GM12878 (cell line): ENCODE data around the gene CATSPER3. TPM values are rescaled to one million over a fixed set of nuclear protein-coding genes. Genes with fewer than 3 reads are reported as not detected.

Experiments
- ATAC-seq: fragments of 200-7000 bp; cut with Tn5 transposase; 3 replicates; pipeline ENCODE4 v1.9.1; 2020; ENCODE audit warnings: mild to moderate bottlenecking, moderate library complexity
- BruUV-seq: library from RNA; stranded (reverse); fragments of 400-500 nt; replicated peaks from 2 replicates; lab custom pipeline; 2021; lab: Mats Ljungman, UMichigan
- CTCF ChIA-PET: fragments of 300-600 bp; sonication (Branson Sonifier 250); formaldehyde crosslinking; extraction: SDS; loops from one replicate; lab custom pipeline; 2021; ENCODE audit warnings: inconsistent platforms; lab: Yijun Ruan, JAX
- POLR2A ChIA-PET: fragments of 350-600 bp; formaldehyde crosslinking; extraction: SDS; loops from one replicate; lab custom pipeline; 2021; ENCODE audit warnings: inconsistent platforms; lab: Charles Lee
- RAD21 ChIA-PET: fragments of 300-600 bp; sonication (Branson Sonifier 250); formaldehyde crosslinking; loops from one replicate; lab custom pipeline; 2023; ENCODE audit warnings: antibody characterized with exemption; ENCODE audit not compliant: unreplicated experiment; lab: Charles Lee
- SMC1A ChIA-PET: fragments of 300-600 bp; sonication (Branson Sonifier 250); formaldehyde crosslinking; loops from one replicate; lab custom pipeline; 2023; ENCODE audit not compliant: unreplicated experiment, uncharacterized antibody; lab: Charles Lee
- DNase-seq: peaks from one replicate; pipeline ENCODE4 v3.0.0-alpha.2; 2011; ENCODE audit warnings: low read depth, low spot score
- FAIRE-seq: peaks from 3 replicates; lab custom pipeline; 2011; peaks lifted over from hg19 to GRCh38; lab: Jason Lieb, UNC
- H2AFZ ChIP-seq: 2 replicates; pipeline ENCODE4 v1.6.0; 2011; ENCODE audit warnings: low read depth, low read length, control low read depth; ENCODE audit not compliant: control insufficient read depth
- H3K27ac ChIP-seq: 2 replicates; pipeline ENCODE4 v1.5.1; 2011; ENCODE audit warnings: control low read depth; ENCODE audit not compliant: control insufficient read depth, insufficient read depth
- H3K27me3 ChIP-seq, 2 experiments: replicated peaks in 1 of 2; 2 replicates each; pipeline versions ENCODE4 v1.6.0 to v1.6.1; 2011; ENCODE audit warnings: low read length in 1 of 2; ENCODE audit not compliant: control insufficient read depth in 2 of 2, insufficient read depth in 2 of 2
- H3K36me3 ChIP-seq, 2 experiments: 2 replicates each; pipeline ENCODE4 v1.5.1; 2011; ENCODE audit warnings: low read length in 1 of 2; ENCODE audit not compliant: control insufficient read depth in 2 of 2, insufficient read depth in 2 of 2
- H3K4me1 ChIP-seq: 2 replicates; pipeline ENCODE4 v1.6.1; 2011; ENCODE audit warnings: mild to moderate bottlenecking, low read length, moderate library complexity, mixed read lengths; ENCODE audit not compliant: control insufficient read depth, insufficient read depth
- H3K4me2 ChIP-seq: 2 replicates; pipeline ENCODE4 v1.6.0; 2011; ENCODE audit warnings: control low read depth; ENCODE audit not compliant: control insufficient read depth, insufficient read depth
- H3K4me3 ChIP-seq: fragments of 200-600 bp; sonication (generic); 2 replicates; pipeline ENCODE4 v1.5.1; 2016
- H3K79me2 ChIP-seq: 2 replicates; pipeline ENCODE4 v1.6.0; 2011; ENCODE audit warnings: low read length; ENCODE audit not compliant: control insufficient read depth, insufficient read depth
- H3K9ac ChIP-seq: 2 replicates; pipeline ENCODE4 v1.8.0; 2011; ENCODE audit warnings: low read length, control low read depth, mixed read lengths; ENCODE audit not compliant: control insufficient read depth, insufficient read depth
- H3K9me3 ChIP-seq: replicated peaks from 3 replicates; pipeline ENCODE4 v1.5.1; 2011; ENCODE audit warnings: mild to moderate bottlenecking, low read length; ENCODE audit not compliant: control insufficient read depth, insufficient read depth
- H4K20me1 ChIP-seq: 2 replicates; pipeline ENCODE4 v1.6.0; 2011; ENCODE audit not compliant: control insufficient read depth, insufficient read depth
- ATF7 ChIP-seq: fragments of 450-650 bp; IDR thresholded peaks from 2 replicates; pipeline ENCODE4 v1.6.1; 2016; ENCODE audit warnings: low read depth, mild to moderate bottlenecking
- CBFB ChIP-seq: IDR thresholded peaks from 2 replicates; pipeline ENCODE4 v1.6.1; 2016; ENCODE audit warnings: antibody characterized with exemption, low read depth
- CHD1 ChIP-seq: IDR thresholded peaks from 2 replicates; pipeline ENCODE4 v1.6.1; 2012; ENCODE audit warnings: low read depth, low read length, improper control_type of control experiment
- CHD2 ChIP-seq: IDR thresholded peaks from 2 replicates; pipeline ENCODE4 v1.6.1; 2011; ENCODE audit warnings: low read depth, low read length, improper control_type of control experiment, borderline replicate concordance
- EP300 ChIP-seq, 2 experiments: fragments of 150-350 bp in 1 of 2; IDR thresholded peaks; 2 replicates each; pipeline ENCODE4 v1.6.1; 2011 to 2012; ENCODE audit warnings: low read depth in 2 of 2, low read length in 2 of 2, borderline replicate concordance in 1 of 2, improper control_type of control experiment in 1 of 2, inconsistent platforms in 1 of 2; ENCODE audit not compliant: control insufficient read depth in 1 of 2
- IKZF1 ChIP-seq: fragments of 450-650 bp; conservative IDR thresholded peaks from 2 replicates; pipeline ENCODE4 v1.6.1; 2017; ENCODE audit warnings: antibody characterized with exemption, mild to moderate bottlenecking
- MXI1 ChIP-seq: fragments of 150-350 bp; IDR thresholded peaks from 2 replicates; pipeline ENCODE4 v1.6.1; 2011; ENCODE audit warnings: low read depth, mild to moderate bottlenecking, inconsistent platforms, low read length, improper control_type of control experiment
- NR2C2 ChIP-seq: IDR thresholded peaks from 2 replicates; pipeline ENCODE4 v1.6.1; 2011; ENCODE audit warnings: borderline replicate concordance, low read depth; ENCODE audit not compliant: control insufficient read depth, insufficient read length
- NRF1 ChIP-seq: conservative IDR thresholded peaks from 2 replicates; pipeline ENCODE4 v1.6.1; 2011; ENCODE audit warnings: mild to moderate bottlenecking, low read depth, low read length, improper control_type of control experiment
- SMAD5 ChIP-seq: IDR thresholded peaks from 2 replicates; pipeline ENCODE4 v1.6.1; 2016; ENCODE audit warnings: antibody characterized with exemption, low read depth
- SREBF2 ChIP-seq: IDR thresholded peaks from 2 replicates; pipeline ENCODE4 v1.6.1; 2012; ENCODE audit warnings: mild to moderate bottlenecking, low read length
- SUPT20H ChIP-seq: IDR thresholded peaks from 2 replicates; pipeline ENCODE4 v1.6.1; 2011; ENCODE audit warnings: low read depth, mild to moderate bottlenecking, low read length, moderate library complexity, borderline replicate concordance; ENCODE audit not compliant: control insufficient read depth
- TBL1XR1 ChIP-seq: IDR thresholded peaks from 2 replicates; pipeline ENCODE4 v1.6.1; 2012; ENCODE audit warnings: low read depth, low read length, improper control_type of control experiment
- ZNF207 ChIP-seq: fragments of 450-650 bp; IDR thresholded peaks from 2 replicates; pipeline ENCODE4 v1.6.1; 2014; ENCODE audit warnings: antibody characterized with exemption, mild to moderate bottlenecking, borderline replicate concordance
- ZSCAN29 ChIP-seq: fragments of 450-650 bp; IDR thresholded peaks from 2 replicates; pipeline ENCODE4 v1.6.1; 2017; ENCODE audit warnings: mild to moderate bottlenecking, moderate library complexity
- WGBS: methylation state at CpG from one replicate; pipeline ENCODE4 v1.1.6; 2016; ENCODE audit warnings: low lambda C conversion rate; ENCODE audit not compliant: insufficient replicate concordance, insufficient coverage; ENCODE audit errors: missing lambda C conversion rate; 5-methylcytosine and 5-hydroxymethylcytosine counted together
- in situ Hi-C: fragments of 300-500 bp; cut with MboI; formaldehyde crosslinking; loops from 9 replicates; pipeline ENCODE4 v1.14.3; 2018; ENCODE audit warnings: mixed read lengths
- intact Hi-C: fragments of 100-400 bp; cut with micrococcal nuclease; formaldehyde crosslinking; loops from one replicate; pipeline ENCODE4 v1.14.2; 2022; ENCODE audit not compliant: unreplicated experiment
- polyA plus RNA-seq, 11 experiments: library from polyadenylated mRNA; depleted of rRNA in 4 of 11; unstranded in 6 of 11; stranded (reverse) in 5 of 11; fragments of >200 nt; fragmentation: Nextera tagmentation in 4 of 11; fragmentation: Illumina TruSeq in 1 of 11; extraction: Ambion mirVana in 4 of 11; extraction: Trizol in 1 of 11; gene quantifications; 1 replicate in 1 of 11; 2 replicates in 10 of 11; pipeline versions ENCODE4 v1.2.1 to v1.2.3, GENCODE V29; 2011 to 2016; ENCODE audit warnings: inconsistent platforms in 2 of 11, missing spikeins in 2 of 11, low read depth in 1 of 11
- total RNA-seq, 4 experiments: library from RNA; depleted of rRNA in 3 of 4; stranded (reverse); fragments of >200 nt in 3 of 4; fragmentation: Illumina TruSeq in 1 of 4; extraction: Trizol in 1 of 4; gene quantifications; 2 replicates each; pipeline versions ENCODE4 v1.2.1 to v1.2.3, GENCODE V29; 2013 to 2021
- TF ChIP-seq, protein P1 (sequence below): fragments of 450-650 bp; formaldehyde crosslinking; IDR thresholded peaks from 2 replicates; pipeline ENCODE4 v1.4.0; 2022; ENCODE audit warnings: mild to moderate bottlenecking, moderate library complexity
- TF ChIP-seq, protein P2 (sequence below): fragments of 450-650 bp; IDR thresholded peaks from 2 replicates; pipeline ENCODE4 v1.6.1; 2017; ENCODE audit warnings: mild to moderate bottlenecking, moderate library complexity
- TF ChIP-seq, protein P3 (sequence below): IDR thresholded peaks from 2 replicates; pipeline ENCODE4 v1.6.1; 2011; ENCODE audit warnings: low read depth, mild to moderate bottlenecking, low read length, moderate library complexity, borderline replicate concordance; ENCODE audit errors: extremely low read depth

CATSPER3 gene
- total and polyA plus RNA-seq, 10 of the 15 experiments (the other 5 are each of a cell fraction or from before 2014, with no cell fraction given) = 0.06 to 0.38 (median 0.13) TPM; not detected in 4

DNA sequence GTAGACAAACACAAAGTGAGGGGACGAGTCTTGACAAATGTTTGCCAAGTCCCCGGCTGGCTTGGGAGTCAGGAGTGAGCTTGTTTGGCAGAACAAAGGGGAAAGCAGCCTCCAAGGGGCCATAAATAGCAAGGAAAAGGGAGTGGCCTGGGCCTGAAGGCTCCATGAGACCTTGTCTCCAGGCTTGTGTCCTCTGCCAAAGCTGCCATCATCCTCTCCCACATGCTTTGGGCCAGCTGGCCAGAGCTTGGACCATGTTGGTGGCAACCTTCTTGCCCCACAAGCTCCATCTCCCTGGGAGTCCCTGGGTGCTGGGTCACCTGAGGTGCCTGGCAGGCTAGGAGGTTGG is 79.6 kb downstream of the CATSPER3 start:
- DNase-seq (no peak), FAIRE-seq (no peak), ATAC-seq (no peak)
- peaks cover 4% of the 10 kb centered on the region in 2 experiments for H3K27me3 ChIP-seq
- in situ Hi-C loops = no loop called here
- H2AFZ ChIP-seq = no peak overlapping the region
- no TSS peak for BruUV-seq
- ChIA-PET SMC1A (no interaction called here), RAD21 (no interaction called here), POLR2A (no interaction called here), CTCF (no interaction called here)
- intact Hi-C loops = no loop called here
- WGBS = 35% methylated on average over 2 of the region's 2 CpGs
- no peak overlapping the region for H3K9ac ChIP-seq
- no peak overlapping the region for H3K4me3 ChIP-seq
- no peaks in the 10 kb centered on the region; the same call in 1 of the 2 replicates for H4K20me1 ChIP-seq
- no peaks in the 10 kb centered on the region for H3K4me1 ChIP-seq
- no peak overlapping the region for H3K4me2 ChIP-seq
- H3K9me3 ChIP-seq = no peaks in the 10 kb centered on the region; the same call in 2 of the 3 replicates
- no peaks in the 10 kb centered on the region for H3K36me3 ChIP-seq
- H3K79me2 ChIP-seq = no peaks in the 10 kb centered on the region
- H3K27ac ChIP-seq = no peak overlapping the region
- TF ChIP-seq, protein P1, sequence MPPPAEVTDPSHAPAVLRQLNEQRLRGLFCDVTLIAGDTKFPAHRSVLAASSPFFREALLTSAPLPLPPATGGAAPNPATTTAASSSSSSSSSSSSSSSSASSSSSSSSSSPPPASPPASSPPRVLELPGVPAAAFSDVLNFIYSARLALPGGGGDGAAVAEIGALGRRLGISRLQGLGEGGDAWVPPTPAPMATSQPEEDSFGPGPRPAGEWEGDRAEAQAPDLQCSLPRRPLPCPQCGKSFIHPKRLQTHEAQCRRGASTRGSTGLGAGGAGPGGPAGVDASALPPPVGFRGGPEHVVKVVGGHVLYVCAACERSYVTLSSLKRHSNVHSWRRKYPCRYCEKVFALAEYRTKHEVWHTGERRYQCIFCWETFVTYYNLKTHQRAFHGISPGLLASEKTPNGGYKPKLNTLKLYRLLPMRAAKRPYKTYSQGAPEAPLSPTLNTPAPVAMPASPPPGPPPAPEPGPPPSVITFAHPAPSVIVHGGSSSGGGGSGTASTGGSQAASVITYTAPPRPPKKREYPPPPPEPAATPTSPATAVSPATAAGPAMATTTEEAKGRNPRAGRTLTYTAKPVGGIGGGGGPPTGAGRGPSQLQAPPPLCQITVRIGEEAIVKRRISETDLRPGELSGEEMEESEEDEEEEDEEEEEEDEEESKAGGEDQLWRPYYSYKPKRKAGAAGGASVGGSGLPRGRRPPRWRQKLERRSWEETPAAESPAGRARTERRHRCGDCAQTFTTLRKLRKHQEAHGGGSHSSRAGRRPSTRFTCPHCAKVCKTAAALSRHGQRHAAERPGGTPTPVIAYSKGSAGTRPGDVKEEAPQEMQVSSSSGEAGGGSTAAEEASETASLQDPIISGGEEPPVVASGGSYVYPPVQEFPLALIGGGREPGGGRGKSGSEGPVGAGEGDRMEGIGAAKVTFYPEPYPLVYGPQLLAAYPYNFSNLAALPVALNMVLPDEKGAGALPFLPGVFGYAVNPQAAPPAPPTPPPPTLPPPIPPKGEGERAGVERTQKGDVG (CRISPR knock-in tag) = no peak
- no peak for TF ChIP-seq SUPT20H
- TF ChIP-seq EP300 (IDR thresholded peaks at IDR 0.05; ENCODE audit: borderline replicate concordance in 1 of 2, control insufficient read depth in 1 of 2, low read depth in 2 of 2, low read length in 2 of 2) = no peak
- TF ChIP-seq TBL1XR1 = no peak
- TF ChIP-seq, protein P2, sequence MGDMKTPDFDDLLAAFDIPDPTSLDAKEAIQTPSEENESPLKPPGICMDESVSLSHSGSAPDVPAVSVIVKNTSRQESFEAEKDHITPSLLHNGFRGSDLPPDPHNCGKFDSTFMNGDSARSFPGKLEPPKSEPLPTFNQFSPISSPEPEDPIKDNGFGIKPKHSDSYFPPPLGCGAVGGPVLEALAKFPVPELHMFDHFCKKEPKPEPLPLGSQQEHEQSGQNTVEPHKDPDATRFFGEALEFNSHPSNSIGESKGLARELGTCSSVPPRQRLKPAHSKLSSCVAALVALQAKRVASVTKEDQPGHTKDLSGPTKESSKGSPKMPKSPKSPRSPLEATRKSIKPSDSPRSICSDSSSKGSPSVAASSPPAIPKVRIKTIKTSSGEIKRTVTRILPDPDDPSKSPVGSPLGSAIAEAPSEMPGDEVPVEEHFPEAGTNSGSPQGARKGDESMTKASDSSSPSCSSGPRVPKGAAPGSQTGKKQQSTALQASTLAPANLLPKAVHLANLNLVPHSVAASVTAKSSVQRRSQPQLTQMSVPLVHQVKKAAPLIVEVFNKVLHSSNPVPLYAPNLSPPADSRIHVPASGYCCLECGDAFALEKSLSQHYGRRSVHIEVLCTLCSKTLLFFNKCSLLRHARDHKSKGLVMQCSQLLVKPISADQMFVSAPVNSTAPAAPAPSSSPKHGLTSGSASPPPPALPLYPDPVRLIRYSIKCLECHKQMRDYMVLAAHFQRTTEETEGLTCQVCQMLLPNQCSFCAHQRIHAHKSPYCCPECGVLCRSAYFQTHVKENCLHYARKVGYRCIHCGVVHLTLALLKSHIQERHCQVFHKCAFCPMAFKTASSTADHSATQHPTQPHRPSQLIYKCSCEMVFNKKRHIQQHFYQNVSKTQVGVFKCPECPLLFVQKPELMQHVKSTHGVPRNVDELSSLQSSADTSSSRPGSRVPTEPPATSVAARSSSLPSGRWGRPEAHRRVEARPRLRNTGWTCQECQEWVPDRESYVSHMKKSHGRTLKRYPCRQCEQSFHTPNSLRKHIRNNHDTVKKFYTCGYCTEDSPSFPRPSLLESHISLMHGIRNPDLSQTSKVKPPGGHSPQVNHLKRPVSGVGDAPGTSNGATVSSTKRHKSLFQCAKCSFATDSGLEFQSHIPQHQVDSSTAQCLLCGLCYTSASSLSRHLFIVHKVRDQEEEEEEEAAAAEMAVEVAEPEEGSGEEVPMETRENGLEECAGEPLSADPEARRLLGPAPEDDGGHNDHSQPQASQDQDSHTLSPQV = no peak
- no peak for TF ChIP-seq IKZF1
- no peak for TF ChIP-seq SREBF2
- no peak for TF ChIP-seq MXI1
- no peak for TF ChIP-seq ZSCAN29
- TF ChIP-seq SMAD5 = no peak
- TF ChIP-seq CHD1 = no peak
- TF ChIP-seq ZNF207 = no peak
- no peak for TF ChIP-seq CHD2
- TF ChIP-seq ATF7 = no peak
- TF ChIP-seq, protein P3, sequence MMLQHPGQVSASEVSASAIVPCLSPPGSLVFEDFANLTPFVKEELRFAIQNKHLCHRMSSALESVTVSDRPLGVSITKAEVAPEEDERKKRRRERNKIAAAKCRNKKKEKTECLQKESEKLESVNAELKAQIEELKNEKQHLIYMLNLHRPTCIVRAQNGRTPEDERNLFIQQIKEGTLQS = no peak
- no peak for TF ChIP-seq CBFB
- TF ChIP-seq NRF1 = no peak
- no peak for TF ChIP-seq NR2C2
